Measurements from ENCODE around the gene GABRD. TPM values are rescaled to one million over a fixed set of nuclear protein-coding genes. Genes with fewer than 3 reads are reported as not detected.

The GABRD gene
- total and polyA plus RNA-seq, 2 experiments from 2014 or later, result 2.1 to 5.1 TPM

- no peak for TF ChIP-seq REST (IDR thresholded peaks at IDR 0.05; ENCODE audit: unreplicated experiment)
These were observed 31.3 kb downstream of the GABRD start (continued) for GRCh38 chr1:2050461-2050792.

- ATAC-seq (no peak), DNase-seq (ENCODE audit: low spot score) (peak; percentile 42)
- Histone ChIP-seq H2AFZ (0 out of 2 replicates have a peak overlapping the region, but pooled peaks have one; percentile 32), H3K4me2 (peak overlapping the region; percentile 96), H3K4me1 (ENCODE audit: insufficient read depth) (peaks cover 25% of the 10 kb centered on the region; the same call in 1 of the 2 replicates), H4K20me1 (replicated peaks; ENCODE audit: insufficient read depth) (peaks cover 25% of the 10 kb centered on the region), H3K79me2 (replicated peaks; ENCODE audit: insufficient read depth) (peaks cover 40% of the 10 kb centered on the region), H3F3A (replicated peaks; ENCODE audit: low read depth) (peaks cover 15% of the 10 kb centered on the region), H3K27ac (ENCODE audit: low read depth) (no peak overlapping the region), H3K4me3 (peak overlapping the region; percentile 92), H3K9me2 (ENCODE audit: insufficient read depth) (no peaks in the 10 kb centered on the region), H3K36me3 (ENCODE audit: insufficient read depth) (no peaks in the 10 kb centered on the region), H3K27me3 (ENCODE audit: insufficient read depth) (no peaks in the 10 kb centered on the region)
- no peaks in the 10 kb centered on the region; the same call in 2 of the 3 replicates for H3K9me3 Mint-ChIP-seq
- peaks cover 8% of the 10 kb centered on the region for H3K36me3 Mint-ChIP-seq (ENCODE audit: low read depth)
- H3K27me3 Mint-ChIP-seq (ENCODE audit: insufficient read depth, low read depth, poor library complexity), result peaks cover 18% of the 10 kb centered on the region
- peaks cover 22% of the 10 kb centered on the region for H3K4me1 Mint-ChIP-seq
- H3K4me3 Mint-ChIP-seq, result peak overlapping the region; percentile 72
- H3K27ac Mint-ChIP-seq, result no peak overlapping the region
- TF ChIP-seq JUNB (IDR thresholded peaks at IDR 0.05; ENCODE audit: unreplicated experiment) (no peak), EZH2 (IDR thresholded peaks at IDR 0.05; ENCODE audit: low read depth, unreplicated experiment) (no peak), EZH2phosphoT487 (IDR thresholded peaks at IDR 0.05; ENCODE audit: unreplicated experiment) (no peak), ETS1 (IDR thresholded peaks at IDR 0.05) (no peak), ZNF114 (CRISPR knock-in tag; IDR thresholded peaks at IDR 0.05) (no peak), CTCF (conservative IDR thresholded peaks at IDR 0.05; ENCODE audit: low read depth in 2 of 2) (no peak), REST (IDR thresholded peaks at IDR 0.05; ENCODE audit: unreplicated experiment) (no peak), CREB1 (CRISPR knock-in tag; IDR thresholded peaks at IDR 0.05; ENCODE audit: low read depth) (no peak)
These were observed 31.9 kb downstream of the GABRD start for GRCh38 chr1:2050793-2051682.
